ENCODE measurements around the gene CLPTM1.

CLPTM1 gene

DNA sequence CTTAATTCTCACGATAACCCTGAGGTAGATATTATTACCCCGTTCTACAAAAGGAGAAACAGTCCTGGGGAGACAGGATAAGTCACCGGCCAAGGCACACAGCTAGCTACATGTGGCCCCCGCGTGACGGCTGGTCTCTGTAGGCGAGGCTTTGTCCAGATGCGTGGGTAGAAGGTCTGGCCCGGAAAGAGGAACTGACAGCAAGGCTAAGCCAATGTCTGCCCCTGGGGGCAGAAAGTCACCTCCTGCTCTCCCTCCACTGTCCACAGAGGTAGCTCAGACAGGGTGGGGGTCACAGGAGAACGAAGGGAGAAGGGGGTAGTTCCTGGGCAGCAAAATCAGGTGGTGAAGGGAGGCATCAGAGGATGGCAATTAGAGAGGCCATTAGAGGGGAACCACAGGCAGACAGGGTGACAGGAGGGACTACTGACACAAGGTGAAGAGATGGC is 11.4 kb upstream of the CLPTM1 start:
- H3K79me2 ChIP-seq (ENCODE audit: insufficient read depth, low read length) = no peaks in the 10 kb centered on the region
- H2AFZ ChIP-seq (ENCODE audit: low read depth, low read length, severe bottlenecking) = peak overlapping the region; percentile 45
- H3K9me3 ChIP-seq (ENCODE audit: insufficient read depth, low read length) = no peaks in the 10 kb centered on the region
- no peaks in the 10 kb centered on the region for H3K27me3 ChIP-seq (ENCODE audit: low read length)
- H3F3A ChIP-seq (ENCODE audit: insufficient read depth) = no peaks in the 10 kb centered on the region
- H3K27ac ChIP-seq (ENCODE audit: low read depth, low read length) = no peak overlapping the region
- TF ChIP-seq, protein P1, sequence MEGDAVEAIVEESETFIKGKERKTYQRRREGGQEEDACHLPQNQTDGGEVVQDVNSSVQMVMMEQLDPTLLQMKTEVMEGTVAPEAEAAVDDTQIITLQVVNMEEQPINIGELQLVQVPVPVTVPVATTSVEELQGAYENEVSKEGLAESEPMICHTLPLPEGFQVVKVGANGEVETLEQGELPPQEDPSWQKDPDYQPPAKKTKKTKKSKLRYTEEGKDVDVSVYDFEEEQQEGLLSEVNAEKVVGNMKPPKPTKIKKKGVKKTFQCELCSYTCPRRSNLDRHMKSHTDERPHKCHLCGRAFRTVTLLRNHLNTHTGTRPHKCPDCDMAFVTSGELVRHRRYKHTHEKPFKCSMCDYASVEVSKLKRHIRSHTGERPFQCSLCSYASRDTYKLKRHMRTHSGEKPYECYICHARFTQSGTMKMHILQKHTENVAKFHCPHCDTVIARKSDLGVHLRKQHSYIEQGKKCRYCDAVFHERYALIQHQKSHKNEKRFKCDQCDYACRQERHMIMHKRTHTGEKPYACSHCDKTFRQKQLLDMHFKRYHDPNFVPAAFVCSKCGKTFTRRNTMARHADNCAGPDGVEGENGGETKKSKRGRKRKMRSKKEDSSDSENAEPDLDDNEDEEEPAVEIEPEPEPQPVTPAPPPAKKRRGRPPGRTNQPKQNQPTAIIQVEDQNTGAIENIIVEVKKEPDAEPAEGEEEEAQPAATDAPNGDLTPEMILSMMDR (IDR thresholded peaks at IDR 0.05; ENCODE audit: insufficient read depth, low read length, poor library complexity, severe bottlenecking) = no peak
- TF ChIP-seq EZH2phosphoT487 (conservative IDR thresholded peaks at IDR 0.05; ENCODE audit: low read length) = no peak
- no peak overlapping the region for H3K9ac ChIP-seq (ENCODE audit: low read length)
- H3K4me3 ChIP-seq (ENCODE audit: insufficient read depth, low read length, poor library complexity, severe bottlenecking) = no peak overlapping the region
- H3K36me3 ChIP-seq (ENCODE audit: low read length) = no peaks in the 10 kb centered on the region
- H3K9me2 ChIP-seq (replicated peaks; ENCODE audit: insufficient read depth, low read length) = no peaks in the 10 kb centered on the region
- no peak overlapping the region for H3K4me2 ChIP-seq (ENCODE audit: low read depth, low read length, poor library complexity, severe bottlenecking)
- no peaks in the 10 kb centered on the region for H4K20me1 ChIP-seq (ENCODE audit: low read depth, low read length)

DNA sequence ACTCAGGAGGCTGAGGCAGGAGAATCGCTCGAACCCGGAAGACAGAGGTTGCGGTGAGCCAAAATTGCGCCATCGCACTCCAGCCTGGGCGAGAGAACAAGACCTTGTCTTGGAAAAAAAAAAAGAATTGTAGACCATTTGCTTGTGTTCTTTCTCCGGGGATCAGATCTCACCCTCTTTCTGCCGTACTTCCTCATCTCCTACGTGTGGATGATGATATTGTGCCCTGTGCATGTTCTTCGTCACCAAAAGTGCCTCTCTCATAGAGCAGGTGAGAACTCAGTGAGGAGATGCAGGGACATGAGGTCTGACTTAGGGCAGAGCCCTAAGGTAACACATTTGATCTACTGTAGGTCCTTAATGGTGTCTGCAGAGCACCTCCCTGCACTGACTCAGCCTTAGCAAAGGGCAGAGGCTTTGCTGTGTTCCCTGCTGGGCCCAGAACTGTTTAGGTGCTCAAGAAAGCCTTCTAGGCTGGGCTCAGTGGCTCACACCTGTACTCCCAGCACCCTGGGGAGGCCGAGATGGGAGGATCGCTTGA is 8.1 kb upstream of the CLPTM1 start:
- Histone ChIP-seq H3K36me3 (ENCODE audit: low read length) (no peaks in the 10 kb centered on the region), H2AFZ (ENCODE audit: low read depth, low read length, severe bottlenecking) (no peak overlapping the region), H4K20me1 (ENCODE audit: low read depth, low read length) (no peaks in the 10 kb centered on the region), H3K9me3 (ENCODE audit: insufficient read depth, low read length) (no peaks in the 10 kb centered on the region), H3K4me3 (ENCODE audit: insufficient read depth, low read length, poor library complexity, severe bottlenecking) (no peak overlapping the region), H3K27ac (ENCODE audit: low read depth, low read length) (no peak overlapping the region), H3K27me3 (ENCODE audit: low read length) (no peaks in the 10 kb centered on the region), H3K79me2 (ENCODE audit: insufficient read depth, low read length) (no peaks in the 10 kb centered on the region), H3K9me2 (replicated peaks; ENCODE audit: insufficient read depth, low read length) (no peaks in the 10 kb centered on the region), H3K9ac (ENCODE audit: low read length) (no peak overlapping the region), H3K4me2 (ENCODE audit: low read depth, low read length, poor library complexity, severe bottlenecking) (no peak overlapping the region), H3F3A (ENCODE audit: insufficient read depth) (peaks cover 4% of the 10 kb centered on the region; the same call in 1 of the 2 replicates)
- TF ChIP-seq, protein P1 (IDR thresholded peaks at IDR 0.05; ENCODE audit: insufficient read depth, low read length, poor library complexity, severe bottlenecking) = no peak
- no peak for TF ChIP-seq EZH2phosphoT487 (conservative IDR thresholded peaks at IDR 0.05; ENCODE audit: low read length)

DNA sequence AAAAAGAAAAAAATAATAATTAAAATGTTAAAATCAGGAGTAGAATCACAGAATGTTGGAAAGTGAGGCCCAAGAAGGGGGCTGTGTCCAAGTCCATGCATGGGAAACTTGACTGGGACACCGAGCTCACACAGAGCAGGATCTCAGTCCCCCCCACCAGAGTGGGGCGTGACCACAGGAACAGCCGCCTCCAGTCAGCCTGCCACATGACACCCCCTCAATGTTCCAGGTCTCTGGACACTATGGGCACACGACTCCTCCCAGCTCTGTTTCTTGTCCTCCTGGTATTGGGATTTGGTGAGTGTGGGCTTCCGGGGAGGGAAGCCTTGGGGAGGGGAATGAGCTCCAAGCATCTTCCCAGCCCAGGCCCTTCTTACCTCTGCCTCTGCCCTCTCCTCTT is 6.9 kb upstream of the CLPTM1 start:
- TF ChIP-seq EZH2phosphoT487 (conservative IDR thresholded peaks at IDR 0.05; ENCODE audit: low read length) = no peak
- TF ChIP-seq, protein P1 (IDR thresholded peaks at IDR 0.05; ENCODE audit: insufficient read depth, low read length, poor library complexity, severe bottlenecking) = no peak
- Histone ChIP-seq H3K4me3 (ENCODE audit: insufficient read depth, low read length, poor library complexity, severe bottlenecking) (no peak overlapping the region), H3K36me3 (ENCODE audit: low read length) (no peaks in the 10 kb centered on the region), H3K27me3 (ENCODE audit: low read length) (no peaks in the 10 kb centered on the region), H3K9ac (ENCODE audit: low read length) (no peak overlapping the region), H3K79me2 (ENCODE audit: insufficient read depth, low read length) (no peaks in the 10 kb centered on the region), H3K9me3 (ENCODE audit: insufficient read depth, low read length) (no peaks in the 10 kb centered on the region), H3K9me2 (replicated peaks; ENCODE audit: insufficient read depth, low read length) (no peaks in the 10 kb centered on the region), H2AFZ (ENCODE audit: low read depth, low read length, severe bottlenecking) (no peak overlapping the region), H4K20me1 (ENCODE audit: low read depth, low read length) (no peaks in the 10 kb centered on the region), H3F3A (ENCODE audit: insufficient read depth) (peaks cover 4% of the 10 kb centered on the region; the same call in 1 of the 2 replicates), H3K27ac (ENCODE audit: low read depth, low read length) (no peak overlapping the region), H3K4me2 (ENCODE audit: low read depth, low read length, poor library complexity, severe bottlenecking) (no peak overlapping the region)

Data from SU-DHL-6 (cell line).